22Rv1 (cell line): Measurements from ENCODE around the gene MIPEP.

Experiments used
- CTCF ChIP-seq: fragments of 450-650 bp; IDR thresholded peaks from 2 replicates; pipeline ENCODE4 v1.5.1; 2017; ENCODE audit warnings: mild to moderate bottlenecking
- ZFX ChIP-seq: fragments of 450-650 bp; IDR thresholded peaks from 2 replicates; pipeline ENCODE4 v1.6.1; 2017; ENCODE audit warnings: antibody characterized with exemption, borderline replicate concordance

- no peak for TF ChIP-seq CTCF
- no peak for TF ChIP-seq ZFX
Observed at GRCh38 chr13:23778002-23778652, 111.1 kb downstream of the MIPEP start.
